ENCODE data around the gene TMLHE. TPM values are rescaled to one million over a fixed set of nuclear protein-coding genes. Genes with fewer than 3 reads are reported as not detected.
A peak's percentile ranks its signal among the peaks of the same experiment; 100 is the strongest.
"Not testable (repeated sequence)": the region's sequence is repeated elsewhere in the genome, so short reads cannot be mapped to it uniquely, and the experiment has no call there.

Gene TMLHE
- total RNA-seq, 1 experiment from 2014 or later: 11.2 TPM

GRCh38 chrX:155505296-155505695, 107.5 kb downstream of the TMLHE start:
- Mint-ChIP-seq H3K27me3 (ENCODE audit: low read depth) (no peaks in the 10 kb centered on the region), H3K9me3 (no peaks in the 10 kb centered on the region), H3K4me1 (no peaks in the 10 kb centered on the region), H3K27ac (no peak overlapping the region), H3K36me3 (peaks cover 10% of the 10 kb centered on the region), H3K4me3 (no peak overlapping the region)
- DNase-seq (ENCODE audit: low spot score) (no peak), ATAC-seq (no peak)
- ChIA-PET CTCF (no interaction called here), POLR2A (no interaction called here)
- no peak for TF ChIP-seq MXD4 (CRISPR knock-in tag; IDR thresholded peaks at IDR 0.05; ENCODE audit: borderline replicate concordance)
- TF ChIP-seq ZSCAN18 (CRISPR knock-in tag; IDR thresholded peaks at IDR 0.05): no peak
- TF ChIP-seq CREB1 (CRISPR knock-in tag; IDR thresholded peaks at IDR 0.05): no peak
- no peak for TF ChIP-seq ZNF423 (CRISPR knock-in tag; IDR thresholded peaks at IDR 0.05)
- TF ChIP-seq SMAD3 (CRISPR knock-in tag; IDR thresholded peaks at IDR 0.05; ENCODE audit: borderline replicate concordance): no peak
- TF ChIP-seq TCF7 (CRISPR knock-in tag; IDR thresholded peaks at IDR 0.05; ENCODE audit: low read depth): no peak
- no peak for TF ChIP-seq ATF2 (CRISPR knock-in tag; IDR thresholded peaks at IDR 0.05; ENCODE audit: borderline replicate concordance, low read depth)
- no peak for TF ChIP-seq ZNF425 (CRISPR knock-in tag; conservative IDR thresholded peaks at IDR 0.05)
- TF ChIP-seq SMAD4 (CRISPR knock-in tag; IDR thresholded peaks at IDR 0.05): no peak
- TF ChIP-seq TEAD4 (CRISPR knock-in tag; IDR thresholded peaks at IDR 0.05): no peak

GRCh38 chrX:155495134-155495533, 117.6 kb downstream of the TMLHE start:
- CTCF ChIA-PET; H3K4me1 Mint-ChIP-seq; H3K27me3 Mint-ChIP-seq (ENCODE audit: low read depth); ATAC-seq; H3K36me3 Mint-ChIP-seq; H3K27ac Mint-ChIP-seq; H3K4me3 Mint-ChIP-seq; H3K9me3 Mint-ChIP-seq; DNase-seq (ENCODE audit: low spot score); POLR2A ChIA-PET: not testable (repeated sequence)

GRCh38 chrX:155491421-155491820, 121.3 kb downstream of the TMLHE start:
- H3K27me3 Mint-ChIP-seq (ENCODE audit: low read depth); POLR2A ChIA-PET; CTCF ChIA-PET; DNase-seq (ENCODE audit: low spot score); H3K27ac Mint-ChIP-seq; H3K4me3 Mint-ChIP-seq; H3K4me1 Mint-ChIP-seq; ATAC-seq; H3K36me3 Mint-ChIP-seq; H3K9me3 Mint-ChIP-seq: not testable (repeated sequence)

- ATAC-seq; H3K27me3 Mint-ChIP-seq (ENCODE audit: low read depth); POLR2A ChIA-PET; H3K36me3 Mint-ChIP-seq; H3K9me3 Mint-ChIP-seq; DNase-seq (ENCODE audit: low spot score); CTCF ChIA-PET; H3K27ac Mint-ChIP-seq; H3K4me1 Mint-ChIP-seq; H3K4me3 Mint-ChIP-seq: not testable (repeated sequence)
Measured at GRCh38 chrX:155477136-155477535, 135.6 kb downstream of the TMLHE start.

GRCh38 chrX:155466269-155466938, 146.3 kb downstream of the TMLHE start:
- H3K4me3 Mint-ChIP-seq; H3K36me3 Mint-ChIP-seq; ATAC-seq; H3K4me1 Mint-ChIP-seq; H3K27ac Mint-ChIP-seq; POLR2A ChIA-PET; CTCF ChIA-PET; H3K9me3 Mint-ChIP-seq; DNase-seq (ENCODE audit: low spot score); H3K27me3 Mint-ChIP-seq (ENCODE audit: low read depth): not testable (repeated sequence)

GRCh38 chrX:155460501-155460900, 152.3 kb downstream of the TMLHE start:
- CTCF ChIA-PET; H3K4me1 Mint-ChIP-seq; H3K27ac Mint-ChIP-seq; H3K4me3 Mint-ChIP-seq; H3K27me3 Mint-ChIP-seq (ENCODE audit: low read depth); H3K36me3 Mint-ChIP-seq; POLR2A ChIA-PET; H3K9me3 Mint-ChIP-seq; DNase-seq (ENCODE audit: low spot score); ATAC-seq: not testable (repeated sequence)

- ATAC-seq: peak; percentile 87
- H3K4me3 Mint-ChIP-seq; POLR2A ChIA-PET; DNase-seq (ENCODE audit: low spot score); H3K27ac Mint-ChIP-seq; H3K9me3 Mint-ChIP-seq; H3K36me3 Mint-ChIP-seq; H3K4me1 Mint-ChIP-seq; CTCF ChIA-PET; H3K27me3 Mint-ChIP-seq (ENCODE audit: low read depth): not testable (repeated sequence)
Measured at GRCh38 chrX:155458471-155458870, 154.3 kb downstream of the TMLHE start, which contains the start of gene F8A3. F8A3 (minus strand) TSS chrX:155458620; CDS start chrX:155458600, 20 bp downstream.

GRCh38 chrX:155457761-155458447, 154.8 kb downstream of the TMLHE start:
- H3K27me3 Mint-ChIP-seq (ENCODE audit: low read depth); POLR2A ChIA-PET: not testable (repeated sequence)

More at GRCh38 chrX:155457761-155458447, 154.8 kb downstream of the TMLHE start:
- H3K4me1 Mint-ChIP-seq; H3K9me3 Mint-ChIP-seq; CTCF ChIA-PET; DNase-seq (ENCODE audit: low spot score); H3K4me3 Mint-ChIP-seq; H3K36me3 Mint-ChIP-seq; H3K27ac Mint-ChIP-seq: not testable (repeated sequence)
- peak; percentile 42 for ATAC-seq
